HG03159 (cell line): ENCODE results near the gene FAM168A.
"Not testable (repeated sequence)": the region's sequence is repeated elsewhere in the genome, so short reads cannot be mapped to it uniquely, and the experiment has no call there.

ENCODE experiments used
- ATAC-seq: cut with Tn5 transposase; IDR thresholded peaks from one replicate; pipeline ENCODE4 v1.9.1; 2021; ENCODE audit warnings: mild to moderate bottlenecking, moderate library complexity; ENCODE audit not compliant: unreplicated experiment

FAM168A gene

DNA sequence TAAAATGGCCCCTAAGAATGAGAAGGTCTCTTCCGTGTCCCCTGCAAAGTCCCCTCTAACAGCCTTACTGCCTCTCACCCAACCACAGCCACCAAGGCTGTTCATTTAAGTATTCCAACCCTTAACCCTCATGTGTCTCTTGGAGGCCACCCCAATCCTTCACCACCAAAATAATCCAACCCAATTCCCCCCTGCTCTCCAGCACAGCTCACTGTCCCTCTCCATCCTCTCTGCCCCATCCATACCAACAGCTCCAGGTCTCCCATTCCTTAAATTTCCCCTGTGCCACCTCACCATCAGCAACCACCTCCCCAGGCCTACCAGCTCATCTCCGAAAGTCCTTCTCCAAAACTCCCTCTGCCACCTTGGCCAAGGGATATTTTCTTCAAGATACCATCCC is 1.4 kb downstream of the FAM168A start:
- ATAC-seq, result no peak

DNA sequence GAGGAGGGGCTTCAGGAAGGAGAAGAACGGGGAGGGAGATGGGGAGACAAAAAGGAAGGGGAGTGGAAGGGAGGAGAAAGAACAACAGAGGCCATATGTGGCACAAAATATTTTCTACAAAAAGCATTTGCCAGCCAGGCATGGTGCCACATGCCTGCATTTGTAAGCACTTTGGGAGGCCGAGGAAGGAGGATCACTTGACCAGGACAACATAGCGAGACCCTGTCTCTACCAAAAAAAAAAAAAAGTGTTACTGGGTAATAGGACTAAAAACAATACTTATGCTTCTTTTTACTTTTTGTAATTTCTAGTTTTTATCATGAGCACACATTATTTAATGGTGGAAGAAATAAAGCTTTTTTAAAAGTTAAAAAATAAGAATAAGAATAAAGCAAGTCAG is 5.3 kb downstream of the FAM168A start:
- ATAC-seq, result no peak

DNA sequence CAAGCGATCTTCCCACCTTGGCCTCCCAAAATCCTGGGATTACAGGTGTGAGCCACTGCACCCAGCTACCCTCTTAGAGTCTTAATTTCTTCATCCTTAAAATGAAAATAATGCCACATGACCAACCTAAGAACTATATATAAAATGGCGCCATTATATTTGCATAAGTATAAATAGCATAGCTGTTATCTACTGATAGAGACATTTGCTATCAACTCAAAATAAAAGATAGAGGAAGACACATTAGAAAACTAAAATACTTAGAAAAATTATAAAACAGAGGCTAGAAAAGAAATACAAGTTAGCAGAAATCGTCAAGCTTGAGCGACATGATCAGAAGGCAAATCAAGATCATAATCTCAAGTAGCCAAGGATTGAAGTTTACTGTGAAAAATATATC is 6.2 kb downstream of the FAM168A start:
- no peak for ATAC-seq

DNA sequence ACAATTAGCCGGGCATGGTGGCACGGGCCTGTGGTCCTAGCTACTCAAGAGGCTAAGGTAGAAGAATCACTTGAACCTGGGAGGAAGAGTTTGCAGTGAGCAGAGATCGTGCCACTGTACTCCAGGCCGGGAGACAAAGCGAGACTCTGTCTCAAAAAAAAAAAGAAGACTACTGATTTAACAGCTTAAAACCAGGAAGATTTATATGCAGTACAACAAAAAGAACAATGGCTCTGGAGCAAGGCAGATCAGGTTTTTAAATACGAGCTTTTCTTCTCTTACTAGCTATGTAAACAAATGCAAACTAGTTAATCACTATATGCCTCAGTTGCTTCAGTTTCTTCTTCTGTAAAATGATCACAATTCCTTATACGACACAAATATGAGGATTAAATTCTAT is 6.9 kb downstream of the FAM168A start:
- no peak for ATAC-seq

DNA sequence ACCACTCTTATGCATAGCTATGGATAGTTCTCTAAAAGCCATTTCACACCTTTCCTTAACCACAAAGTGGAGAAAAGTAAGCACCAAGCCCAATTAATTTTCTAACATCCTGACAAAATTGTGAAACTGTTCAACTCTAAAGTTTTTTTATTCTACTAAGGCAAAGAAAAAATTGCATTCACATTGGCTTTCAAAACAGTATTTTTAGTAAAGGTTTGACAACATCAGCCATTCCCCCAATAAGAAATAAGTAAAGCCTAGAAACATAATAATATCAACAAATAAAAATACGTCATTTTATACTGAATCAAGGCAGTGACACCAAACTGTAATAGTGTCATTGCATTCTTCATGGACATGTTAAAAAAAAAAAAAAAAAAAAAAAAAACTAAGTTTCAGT is 11.1 kb downstream of the FAM168A start:
- no peak for ATAC-seq

DNA sequence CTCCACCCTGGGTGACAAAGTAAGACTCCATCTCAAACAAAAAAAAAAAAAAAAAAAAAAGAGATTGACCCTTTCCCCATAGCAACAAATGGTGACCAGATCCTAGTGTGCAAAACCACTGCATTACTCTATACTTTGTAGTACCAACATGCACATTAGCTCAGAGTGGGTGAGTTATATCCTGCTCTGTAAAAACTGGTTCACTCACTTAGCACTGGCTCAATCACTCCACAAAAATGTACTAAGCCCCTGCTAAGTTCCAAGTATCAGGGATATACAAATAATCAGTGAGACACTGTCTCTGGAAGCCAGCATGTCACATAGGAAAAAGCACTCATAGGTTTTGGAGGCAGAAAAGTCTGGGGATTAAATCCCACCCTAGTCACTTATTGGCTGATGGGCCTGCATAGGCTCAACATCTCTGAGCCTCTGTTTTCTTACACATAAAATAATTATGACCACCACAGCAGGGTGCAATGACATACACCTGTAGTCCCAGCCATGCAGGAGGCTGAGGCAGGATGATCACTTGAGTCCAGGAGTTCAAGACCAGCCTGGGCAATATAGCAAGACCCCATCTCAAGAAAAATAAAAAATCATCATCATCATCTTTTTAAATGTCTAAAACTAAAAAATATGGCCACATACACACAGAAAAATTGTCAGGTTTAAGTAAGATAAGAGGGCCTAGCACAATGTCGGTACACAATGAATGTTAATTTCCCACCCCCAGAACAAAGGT is 11.9 kb downstream of the FAM168A start:
- no peak for ATAC-seq

DNA sequence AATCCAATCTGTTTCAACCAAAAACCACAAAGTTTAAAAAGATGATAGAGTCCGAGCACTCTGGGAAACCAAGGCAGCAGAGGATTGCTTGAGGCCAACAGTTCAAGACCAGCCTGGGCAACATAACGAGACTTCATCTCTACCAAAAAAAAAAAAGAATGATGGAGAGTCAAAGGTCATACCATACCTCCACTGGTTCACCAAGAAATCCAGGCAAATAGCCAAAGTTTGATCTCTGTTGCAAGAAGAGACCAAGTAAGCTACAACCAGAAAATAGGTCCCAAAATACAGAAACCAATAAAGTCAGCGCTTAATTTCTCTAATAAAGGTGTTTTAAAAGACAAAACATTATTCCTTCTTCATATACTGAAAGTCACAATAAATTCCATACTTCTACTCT is 13.1 kb downstream of the FAM168A start:
- no peak for ATAC-seq

DNA sequence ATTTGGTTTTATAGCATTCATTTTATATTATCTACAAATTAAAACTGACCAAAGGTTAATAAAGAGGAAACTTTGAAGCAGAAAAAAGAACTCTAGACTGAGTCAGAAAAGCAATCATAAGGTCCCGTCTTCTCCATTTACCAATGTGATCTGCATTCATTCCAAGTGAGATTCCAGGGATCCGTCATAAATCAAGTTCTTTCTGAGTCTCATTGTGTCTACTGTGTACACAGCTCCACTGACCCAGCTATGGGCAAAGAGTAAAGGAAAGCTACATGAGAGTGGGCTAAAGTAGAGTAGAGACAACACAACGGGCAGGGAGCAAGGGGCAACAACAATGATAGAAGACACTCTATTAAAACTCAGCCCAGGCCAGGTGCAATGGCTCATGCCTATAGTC is 15.3 kb downstream of the FAM168A start:
- no peak for ATAC-seq

DNA sequence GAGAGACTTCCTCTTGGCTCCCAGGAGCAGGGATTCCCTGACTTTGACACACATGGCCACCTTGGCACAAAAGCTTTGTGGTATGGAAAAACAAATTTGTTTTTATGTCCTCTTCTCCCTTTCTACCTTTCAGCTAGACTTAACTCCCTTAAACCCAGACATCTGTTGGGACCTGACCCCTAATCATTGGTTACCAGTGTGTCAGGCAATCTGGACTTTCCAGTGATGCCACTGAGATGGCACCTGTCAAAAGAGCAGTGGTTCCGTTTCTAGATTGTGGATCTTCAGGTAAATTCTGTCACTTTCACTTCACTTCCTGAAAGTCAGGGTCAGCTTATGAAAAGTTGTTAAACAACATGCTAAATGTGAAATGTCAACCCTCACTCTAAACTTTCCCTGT is 17.2 kb downstream of the FAM168A start:
- not testable (repeated sequence) for ATAC-seq

DNA sequence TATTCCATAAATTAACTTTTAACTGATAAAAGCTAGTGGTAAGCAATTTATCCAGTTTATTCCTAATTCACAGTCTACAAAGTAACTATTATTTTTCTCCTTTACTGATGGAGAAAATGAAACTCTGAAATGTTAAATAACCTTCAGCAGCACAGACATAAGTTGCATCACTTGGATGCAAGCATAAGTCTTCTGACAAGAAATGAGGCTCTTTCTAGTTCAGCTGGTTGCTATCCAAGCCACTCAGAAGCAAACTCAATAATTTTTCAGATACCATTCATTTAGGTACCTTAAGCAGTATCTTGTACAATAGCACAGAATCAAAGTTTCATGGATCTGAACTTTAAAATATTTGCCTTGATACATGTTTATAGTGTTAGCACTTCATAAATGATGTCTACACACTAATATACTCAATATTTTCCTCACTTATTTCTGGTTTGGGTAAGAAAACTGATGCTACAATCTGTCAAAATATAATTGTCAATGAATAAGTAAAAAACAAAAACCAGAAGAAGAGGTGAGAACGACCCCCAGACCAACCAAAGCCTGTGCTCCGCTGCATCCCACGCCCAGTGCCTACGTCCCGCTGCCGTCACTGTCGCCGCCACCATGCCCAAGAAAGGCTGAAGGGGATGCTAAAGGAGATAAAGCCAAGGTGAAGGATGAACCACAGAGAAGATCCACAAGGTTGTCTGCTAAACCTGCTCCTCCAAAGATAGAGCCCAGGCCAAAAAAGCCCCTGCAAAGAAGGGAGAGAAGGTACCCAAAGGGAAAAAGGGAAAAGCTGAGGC is 18.1 kb downstream of the FAM168A start:
- no peak for ATAC-seq

DNA sequence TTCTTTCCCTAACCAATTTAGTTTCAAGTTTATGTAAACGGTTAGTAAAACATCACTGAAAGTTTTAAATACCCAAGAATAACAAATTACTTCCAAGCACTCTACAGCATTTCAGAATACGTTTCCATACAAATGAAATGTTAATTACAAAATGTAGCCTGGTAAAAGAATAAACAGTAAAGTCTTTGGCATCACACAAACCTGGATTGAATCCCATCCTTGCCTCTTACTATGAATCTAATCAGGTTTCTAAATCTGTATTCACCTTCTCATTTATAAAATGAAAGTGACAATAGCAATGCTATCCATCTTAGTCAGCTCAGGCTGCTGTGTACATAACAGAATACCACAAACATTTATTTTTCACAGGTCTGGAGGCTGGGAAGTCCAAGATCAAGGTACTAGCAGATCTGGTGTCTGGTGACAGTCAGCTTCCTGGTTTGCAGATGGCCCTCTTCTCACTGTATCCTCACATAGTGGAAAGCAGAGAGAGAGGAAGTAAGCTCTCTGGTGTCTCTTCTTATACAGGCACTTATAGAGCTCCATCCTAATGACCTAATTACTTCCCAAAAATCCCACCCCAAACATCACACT is 19.2 kb downstream of the FAM168A start:
- ATAC-seq, result no peak

DNA sequence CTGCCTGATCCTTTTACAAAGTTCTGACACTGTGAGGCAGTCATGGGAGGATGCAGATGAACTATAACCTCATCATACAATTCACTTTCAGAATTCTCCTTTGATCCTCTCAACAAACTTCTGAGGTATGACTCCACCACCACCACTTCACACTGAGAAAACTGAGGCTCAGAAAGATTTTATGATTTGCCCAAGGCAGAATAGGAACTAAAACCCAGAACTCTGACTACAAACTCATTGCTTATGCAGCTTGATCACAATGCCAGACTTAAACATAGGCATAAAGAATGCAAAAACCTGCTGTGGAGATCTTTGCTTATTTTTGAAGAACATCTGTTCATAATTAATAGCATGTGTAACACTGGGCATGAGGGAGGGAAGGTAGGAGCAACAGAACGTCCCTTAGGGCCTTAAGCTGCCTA is 20.4 kb downstream of the FAM168A start:
- ATAC-seq, result no peak

DNA sequence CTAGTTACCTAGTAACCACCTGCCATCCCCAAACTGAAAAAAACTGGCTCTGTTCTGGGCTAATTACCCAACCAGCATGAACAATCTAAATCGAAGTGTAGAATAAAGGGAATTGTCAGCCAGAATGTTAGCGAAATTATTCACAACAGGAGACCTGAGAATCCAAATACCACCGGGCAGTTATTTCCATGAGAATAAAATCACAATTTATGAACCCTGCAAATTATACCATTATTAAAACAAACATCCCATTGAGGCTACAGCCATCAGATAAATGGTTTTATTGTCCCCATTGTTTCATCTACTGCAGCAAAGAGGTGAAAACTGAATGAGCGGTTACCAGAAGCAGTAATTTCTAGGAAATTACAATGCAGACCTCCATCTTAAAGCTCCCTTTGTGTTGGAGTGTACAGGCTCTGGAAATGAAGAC is 21.7 kb downstream of the FAM168A start:
- no peak for ATAC-seq

DNA sequence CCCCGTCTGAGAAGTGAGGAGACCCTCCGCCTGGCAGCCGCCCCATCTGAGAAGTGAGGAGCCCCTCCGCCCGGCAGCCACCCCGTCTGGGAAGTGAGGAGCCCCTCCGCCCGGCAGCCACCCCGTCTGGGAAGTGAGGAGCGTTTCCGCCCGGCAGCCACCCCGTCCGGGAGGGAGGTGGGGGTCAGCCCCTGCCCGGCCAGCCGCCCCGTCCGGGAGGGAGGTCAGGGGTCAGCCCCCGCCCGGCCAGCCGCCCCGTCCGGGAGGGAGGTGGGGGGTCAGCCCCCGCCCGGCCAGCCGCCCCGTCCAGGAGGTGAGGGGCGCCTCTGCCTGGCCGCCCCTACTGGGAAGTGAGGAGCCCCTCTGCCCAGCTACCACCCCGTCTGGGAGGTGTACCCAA is 25.9 kb downstream of the FAM168A start:
- ATAC-seq, result not testable (repeated sequence)

DNA sequence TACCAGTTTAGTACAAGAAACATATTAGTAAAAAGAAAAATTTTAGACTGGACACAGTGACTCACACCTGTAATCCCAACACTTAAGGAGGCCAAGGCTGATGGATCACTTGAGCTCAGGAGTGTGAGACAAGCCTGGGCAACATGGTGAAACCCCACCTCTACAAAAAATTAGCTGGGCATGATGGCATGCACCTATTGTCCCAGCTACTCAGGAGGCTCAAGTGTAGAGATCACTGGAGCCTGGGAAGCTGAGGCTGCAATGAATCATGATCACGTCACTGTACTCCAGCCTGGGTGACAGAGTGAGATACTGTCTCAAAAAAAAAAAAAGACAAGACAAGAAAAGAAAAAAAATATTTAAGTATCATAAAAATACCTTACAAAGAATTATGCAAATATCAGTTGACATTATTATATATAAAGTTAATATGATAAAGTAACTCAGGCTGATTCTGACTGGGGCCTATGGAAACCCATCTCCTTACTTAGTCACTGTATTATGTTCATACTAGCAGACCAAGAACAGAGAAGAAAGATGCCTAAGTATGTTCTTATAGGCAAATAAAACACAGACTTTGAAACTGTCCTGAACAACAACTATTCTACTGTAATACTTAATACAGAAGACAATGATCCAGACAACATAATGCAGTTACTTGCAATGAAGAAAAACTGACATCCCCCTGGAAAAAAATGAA is 27.3 kb downstream of the FAM168A start:
- ATAC-seq, result no peak

DNA sequence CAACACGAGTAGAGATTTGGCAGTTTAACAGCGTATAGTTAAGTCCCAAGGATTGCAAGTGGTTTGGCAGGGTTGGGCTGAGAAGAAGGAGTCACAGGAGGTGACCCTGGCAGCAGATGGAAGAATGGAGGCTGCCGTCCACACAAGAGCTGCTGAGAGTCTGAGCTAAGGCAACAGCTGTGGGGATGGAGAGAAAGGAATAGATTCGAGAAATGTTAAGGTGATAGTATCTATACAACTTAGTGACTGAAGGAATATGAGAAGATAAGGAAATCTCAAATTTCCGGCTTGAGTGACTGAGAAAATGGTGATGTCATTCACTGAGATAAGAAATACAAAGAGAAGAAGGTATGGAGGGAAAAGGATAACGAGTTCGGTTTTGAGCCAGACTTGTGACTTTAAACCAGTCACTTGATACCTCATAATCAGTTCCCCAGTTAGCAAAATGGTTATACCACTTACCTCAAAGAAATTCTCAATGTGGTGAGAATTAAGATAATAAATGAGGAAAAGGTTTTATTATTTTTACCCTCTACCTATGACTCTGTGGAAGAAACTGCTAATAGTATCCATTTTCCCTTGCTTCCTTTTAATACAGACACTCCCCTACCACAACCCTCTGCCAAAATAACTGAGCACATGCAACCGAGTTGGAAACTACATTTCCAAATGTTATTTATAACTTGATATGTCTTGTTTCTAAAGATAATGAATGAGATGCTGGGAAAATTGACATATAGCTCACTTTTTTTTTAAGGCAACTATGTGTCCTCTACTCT is 30.7 kb downstream of the FAM168A start:
- no peak for ATAC-seq

DNA sequence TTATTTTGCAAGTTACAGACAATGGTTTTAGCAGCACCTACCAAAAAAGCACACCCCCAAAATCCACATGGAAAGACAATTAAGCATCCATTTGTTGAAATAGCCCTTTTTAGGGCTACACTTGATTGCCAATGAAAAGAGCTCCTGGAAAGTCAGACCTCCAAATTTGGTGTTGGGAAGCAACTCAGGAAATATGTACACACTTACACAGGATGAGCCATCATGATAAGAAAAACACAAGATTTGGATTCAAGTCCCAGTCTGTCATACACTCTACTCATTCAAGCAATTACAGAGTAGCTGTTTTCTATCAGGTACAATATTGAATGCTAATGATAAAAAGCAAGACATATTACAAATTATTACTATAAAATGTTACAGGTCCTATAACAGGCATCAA is 31.5 kb downstream of the FAM168A start:
- ATAC-seq, result no peak

DNA sequence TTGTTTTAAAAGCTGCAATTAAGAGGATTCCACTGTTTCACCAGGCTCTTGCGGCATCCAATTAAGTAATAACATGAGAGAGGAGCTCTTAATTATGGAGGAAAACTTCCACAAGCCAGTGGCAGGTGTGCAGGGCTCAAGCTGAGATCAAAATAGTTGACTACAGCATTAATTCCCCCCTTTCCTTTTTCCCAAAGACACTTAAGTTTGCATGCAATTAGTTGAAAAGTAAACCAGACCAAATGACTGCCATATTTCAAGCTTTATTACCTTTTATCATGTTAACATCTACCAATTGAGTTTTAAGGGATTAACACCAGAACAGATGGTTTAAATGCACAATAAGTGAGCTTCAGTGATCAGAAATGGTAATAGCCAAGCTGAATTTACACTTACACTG is 32.1 kb downstream of the FAM168A start:
- no peak for ATAC-seq

DNA sequence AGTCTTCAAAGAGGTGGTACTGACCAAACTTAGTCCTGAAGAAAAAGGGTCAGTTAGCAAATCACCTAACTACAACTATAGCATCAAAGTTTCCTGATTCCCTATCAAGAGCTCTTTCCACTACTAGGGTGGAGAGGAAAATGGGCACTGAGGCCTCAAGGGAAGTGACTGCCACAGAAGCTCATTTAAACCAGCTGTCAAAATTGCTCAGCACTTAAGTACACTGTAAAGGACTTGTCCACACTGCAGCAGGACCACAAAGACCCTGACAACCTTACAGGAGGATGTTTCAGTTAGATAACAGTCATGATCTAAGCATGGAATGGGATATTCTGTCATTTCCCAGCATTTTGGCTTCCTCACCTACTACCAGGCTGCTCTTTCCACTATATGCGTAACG is 33.0 kb downstream of the FAM168A start:
- no peak for ATAC-seq

DNA sequence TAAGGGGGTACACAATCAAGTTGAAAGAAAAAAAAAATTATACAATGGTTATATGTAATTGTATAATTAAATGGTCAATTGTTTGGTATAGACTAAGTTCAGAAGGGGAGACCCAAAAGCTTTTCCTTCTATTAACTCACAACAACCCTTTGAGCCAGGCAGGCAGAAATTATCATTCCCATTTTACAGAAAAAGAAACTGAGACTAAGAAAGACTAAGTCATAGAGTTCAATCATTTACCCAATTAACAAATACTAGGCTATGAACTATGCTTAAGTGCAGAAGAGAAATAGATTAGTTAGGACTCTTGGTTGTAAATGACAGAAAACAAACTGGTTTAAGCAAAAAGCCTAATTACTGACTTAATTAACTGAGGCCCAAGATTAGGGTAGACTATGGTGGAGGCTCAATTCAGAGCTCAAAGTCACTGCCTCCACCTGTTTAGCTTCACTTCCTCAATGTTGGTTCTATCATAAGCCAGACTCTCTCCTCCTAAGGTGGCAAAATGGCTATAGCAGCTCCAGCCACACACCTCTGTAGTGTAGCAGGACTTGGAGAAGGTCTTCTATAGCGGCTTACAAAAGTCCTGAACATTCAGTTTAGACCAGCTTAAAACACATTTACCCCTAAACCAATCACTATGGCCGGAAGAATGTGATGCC is 34.2 kb downstream of the FAM168A start:
- no peak for ATAC-seq
